EL (cell line): Measurements from ENCODE around the gene AGBL4.

Experiments used
- DNase-seq: peaks from one replicate; pipeline ENCODE4 v3.0.0-alpha.2; 2016

The AGBL4 gene

DNA sequence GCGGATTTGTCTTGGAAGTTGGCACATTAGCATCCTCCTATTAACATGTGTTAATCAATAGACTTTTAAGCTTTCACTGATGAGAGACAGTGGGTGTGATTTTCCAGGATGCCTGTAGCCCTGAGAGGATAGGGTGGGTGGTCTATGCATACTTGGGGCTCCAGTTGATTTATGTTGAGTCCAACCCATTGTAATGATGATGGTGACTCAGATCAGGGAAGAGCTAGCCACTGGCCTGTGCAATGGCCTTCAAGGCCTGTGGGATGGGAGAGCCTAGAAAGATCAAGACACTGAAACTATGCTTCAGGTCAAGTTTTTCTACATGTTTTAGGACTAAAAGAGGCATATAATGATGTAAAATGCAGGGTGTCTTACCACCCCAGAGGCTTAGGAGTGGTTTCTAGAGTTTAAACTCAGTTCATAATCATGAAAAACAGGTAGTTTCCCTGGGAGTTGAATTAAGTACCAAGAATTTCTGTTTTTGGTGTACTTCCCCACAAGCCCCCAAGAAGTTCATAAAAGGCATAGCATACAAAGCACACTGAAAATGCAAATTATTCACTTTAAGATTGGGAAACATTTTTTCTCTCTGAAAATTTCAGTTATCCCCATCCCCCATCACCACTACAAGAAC, 1267.0 kb downstream of the AGBL4 start:
- no peak for DNase-seq

DNA sequence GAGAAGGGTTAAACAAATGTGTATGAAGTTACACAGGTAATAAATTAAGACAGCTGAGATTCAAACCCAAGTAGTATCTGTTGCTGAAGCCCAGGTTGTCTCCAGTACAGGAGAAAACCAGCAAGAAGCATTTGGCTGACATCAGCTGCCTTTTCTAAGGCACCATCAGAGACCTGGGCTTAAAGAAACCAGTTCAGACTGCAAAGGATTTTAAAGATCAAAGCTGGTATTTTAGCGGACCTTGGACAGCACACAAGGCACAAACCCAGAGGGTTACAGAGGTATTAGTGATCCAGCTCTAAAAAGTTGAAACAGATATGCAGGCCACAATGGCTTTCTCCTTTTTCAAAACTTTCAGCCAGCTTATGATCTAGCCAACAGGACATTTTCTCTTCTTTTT, 1270.5 kb downstream of the AGBL4 start:
- no peak for DNase-seq

DNA sequence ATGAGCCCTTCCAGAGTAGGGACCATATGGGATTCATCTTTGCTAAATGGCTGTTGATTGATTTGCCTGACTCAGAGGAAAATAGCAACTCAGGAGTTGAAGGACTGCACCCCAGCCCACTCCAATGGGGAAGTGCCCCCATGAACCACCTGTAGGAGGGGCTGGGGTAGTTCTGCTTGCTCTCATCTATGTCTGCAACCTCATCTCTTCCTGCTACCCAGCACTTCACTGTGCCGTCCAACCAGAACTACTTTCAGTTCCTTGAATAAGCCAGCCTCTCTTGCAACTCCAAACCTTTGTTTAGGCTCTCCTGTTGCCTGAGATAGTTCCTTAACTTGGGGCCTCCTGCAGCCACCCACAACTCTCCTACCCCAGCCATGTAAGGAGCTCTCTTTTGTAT, 1273.6 kb downstream of the AGBL4 start:
- DNase-seq, result no peak

DNA sequence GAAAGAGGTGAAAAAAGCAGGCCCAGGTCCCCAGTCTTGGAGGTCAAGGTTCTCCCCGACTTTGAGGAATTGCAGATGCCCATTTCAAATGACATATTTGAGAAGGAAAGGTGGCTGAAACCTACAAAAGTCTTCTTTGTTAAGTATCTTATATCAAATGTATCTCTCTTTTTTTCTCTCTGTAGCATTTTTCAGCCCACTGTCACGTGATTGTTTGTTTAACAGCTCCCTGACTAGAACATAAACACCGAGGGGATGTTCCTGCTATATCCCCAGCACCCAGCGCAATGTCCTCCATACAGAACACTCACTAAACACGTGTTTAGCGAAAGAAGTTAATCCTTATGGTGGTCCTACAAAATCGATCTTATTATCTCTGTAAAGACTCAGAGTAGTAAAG, 1274.7 kb downstream of the AGBL4 start:
- no peak for DNase-seq

DNA sequence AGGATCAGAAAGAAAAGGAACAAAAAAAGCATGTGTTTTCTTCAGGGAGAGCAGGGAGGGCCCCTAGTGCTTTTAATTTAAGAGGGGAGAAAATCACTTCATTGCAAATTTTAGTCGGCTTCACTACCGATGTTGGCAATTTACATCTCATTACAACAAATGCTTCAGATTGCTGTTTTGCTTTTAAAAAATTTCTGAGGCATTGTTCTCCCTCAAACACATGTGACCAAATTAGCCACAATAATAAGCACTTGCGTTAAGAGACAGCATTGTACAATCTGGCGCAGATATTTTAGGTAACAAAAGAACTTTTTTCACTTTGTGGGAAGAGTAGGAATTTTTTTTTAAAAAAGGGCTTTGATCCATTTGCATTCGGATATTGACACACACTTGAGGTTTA, 1276.8 kb downstream of the AGBL4 start:
- DNase-seq, result no peak

DNA sequence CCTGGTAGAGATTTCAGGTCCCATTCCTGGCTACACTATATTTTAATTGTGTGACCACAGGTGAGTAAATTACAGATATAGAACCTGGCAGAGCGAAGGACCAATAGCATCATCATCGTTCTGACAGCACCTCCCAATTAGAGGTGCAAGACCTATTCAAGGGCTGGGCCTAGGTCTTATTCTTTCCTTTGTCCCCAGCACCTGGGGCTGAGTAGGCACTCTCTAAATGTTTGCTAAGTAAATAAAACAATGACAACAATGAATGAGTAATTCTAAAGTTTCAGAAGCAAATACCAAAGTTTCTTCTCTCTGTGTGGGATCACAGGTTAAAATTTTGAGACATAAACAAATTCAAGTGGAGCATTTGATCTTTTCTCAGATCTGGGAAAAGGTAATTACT, 1279.7 kb downstream of the AGBL4 start:
- no peak for DNase-seq

DNA sequence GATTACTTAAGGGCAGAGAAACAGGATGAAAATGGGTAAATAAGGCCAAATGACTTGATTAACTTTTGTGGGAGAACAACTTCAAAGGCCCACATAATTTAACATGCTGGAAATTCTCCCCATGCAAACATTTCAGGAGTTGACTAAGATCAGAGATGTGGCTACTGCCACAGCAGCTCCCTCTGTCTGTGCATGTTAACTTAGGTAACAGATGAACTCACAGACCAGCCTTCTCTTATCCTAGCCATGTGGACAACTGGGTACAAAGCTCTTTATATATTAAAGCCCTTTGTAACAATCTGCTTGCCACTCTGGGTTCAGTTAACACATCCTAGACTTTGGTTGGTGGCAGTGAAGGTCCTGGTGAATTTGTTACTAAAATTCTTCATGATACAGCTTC, 1280.3 kb downstream of the AGBL4 start:
- no peak for DNase-seq

DNA sequence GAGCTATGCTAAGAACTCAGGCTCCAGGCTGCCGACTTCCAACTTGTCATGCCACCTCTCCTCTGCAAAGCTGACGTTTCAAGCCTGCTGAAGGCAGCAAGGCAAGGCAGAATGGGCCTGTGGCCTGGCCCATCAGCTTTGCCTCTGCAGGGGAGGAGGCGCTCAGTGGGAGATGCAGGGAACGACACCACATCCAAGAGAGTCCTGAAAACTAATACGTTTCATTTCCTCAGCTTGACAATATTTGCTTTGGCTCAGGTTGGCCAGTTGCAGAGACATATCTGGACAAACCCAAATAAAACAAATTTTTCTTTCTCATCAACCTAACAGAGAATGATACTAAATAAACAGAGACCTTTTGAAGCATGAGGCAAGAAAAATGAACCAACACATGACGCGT, 1282.4 kb downstream of the AGBL4 start:
- no peak for DNase-seq

DNA sequence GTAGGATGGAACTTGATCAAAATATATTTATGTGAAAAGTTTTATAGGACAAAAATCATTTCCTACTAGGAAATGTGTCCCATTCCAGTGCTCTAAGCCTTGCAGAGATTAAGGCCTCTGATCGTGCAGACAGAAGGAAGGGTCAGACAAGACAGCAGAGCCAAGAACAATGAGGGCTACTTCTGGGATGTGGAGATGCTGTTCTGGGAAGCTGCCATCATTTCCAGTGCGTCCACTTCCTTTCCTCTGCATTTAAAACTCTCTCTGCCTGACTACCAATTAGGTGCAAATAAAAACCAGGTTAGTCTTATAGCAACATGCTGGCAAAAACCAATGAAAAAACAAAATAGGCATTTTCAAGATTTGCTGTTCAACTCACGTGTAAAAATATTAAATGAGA, 1283.1 kb downstream of the AGBL4 start:
- DNase-seq, result no peak

DNA sequence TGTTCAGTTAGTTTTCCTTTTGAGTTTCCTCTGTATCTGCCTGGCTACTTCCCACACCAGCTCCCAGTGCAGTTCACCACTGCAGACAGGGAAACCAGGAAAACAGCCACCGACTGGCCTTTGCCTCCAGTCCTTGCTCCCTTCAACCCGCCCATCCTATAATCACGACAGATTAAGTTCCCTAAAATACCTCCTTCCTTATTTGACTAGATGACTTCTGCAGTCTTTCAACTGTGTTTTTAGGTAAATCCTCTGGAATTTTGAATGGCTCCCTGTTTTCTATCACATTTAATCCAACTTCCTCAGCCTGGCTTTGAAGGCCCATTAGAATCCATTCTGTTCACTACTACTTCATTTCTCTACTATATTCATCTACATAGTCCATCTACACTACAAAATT, 1284.7 kb downstream of the AGBL4 start:
- no peak for DNase-seq

DNA sequence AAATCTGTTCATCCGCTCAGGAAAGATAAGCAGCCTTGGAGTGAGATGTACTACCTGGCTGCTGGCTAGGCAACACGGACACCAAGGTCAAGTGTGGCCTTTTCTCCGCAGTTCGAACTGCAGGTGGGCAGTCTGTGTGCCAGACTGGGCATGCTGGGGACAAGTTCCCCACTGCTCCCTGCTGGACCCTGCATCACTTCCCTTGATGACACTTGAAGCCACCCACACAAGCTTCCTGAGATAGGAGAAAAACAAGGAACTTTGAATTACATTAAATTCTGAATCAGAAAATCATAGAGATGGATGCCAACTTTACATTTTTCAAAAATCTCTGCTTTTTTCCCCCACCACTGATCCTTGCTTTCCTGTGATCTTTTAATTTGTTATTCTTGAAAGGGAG, 1285.4 kb downstream of the AGBL4 start:
- no peak for DNase-seq

DNA sequence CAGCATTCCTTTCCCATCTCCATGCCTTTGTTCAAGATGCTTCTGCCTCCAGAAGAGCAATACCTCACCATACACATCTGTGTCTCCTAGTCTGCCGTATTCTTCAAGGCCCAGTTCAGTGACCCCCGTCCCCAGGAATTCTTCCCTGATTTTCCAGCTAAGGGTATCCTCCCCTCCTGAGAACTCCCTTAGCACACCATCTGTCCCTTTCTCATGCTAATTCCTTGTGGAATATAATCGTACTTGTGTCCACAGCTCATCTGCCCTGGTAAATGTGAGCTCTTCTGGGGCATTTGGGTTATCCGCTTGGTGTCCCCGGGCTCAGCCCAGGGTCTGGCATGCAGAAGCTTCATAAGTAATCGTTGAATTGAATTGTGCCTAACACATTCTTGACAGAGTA, 1288.0 kb downstream of the AGBL4 start:
- DNase-seq, result no peak

DNA sequence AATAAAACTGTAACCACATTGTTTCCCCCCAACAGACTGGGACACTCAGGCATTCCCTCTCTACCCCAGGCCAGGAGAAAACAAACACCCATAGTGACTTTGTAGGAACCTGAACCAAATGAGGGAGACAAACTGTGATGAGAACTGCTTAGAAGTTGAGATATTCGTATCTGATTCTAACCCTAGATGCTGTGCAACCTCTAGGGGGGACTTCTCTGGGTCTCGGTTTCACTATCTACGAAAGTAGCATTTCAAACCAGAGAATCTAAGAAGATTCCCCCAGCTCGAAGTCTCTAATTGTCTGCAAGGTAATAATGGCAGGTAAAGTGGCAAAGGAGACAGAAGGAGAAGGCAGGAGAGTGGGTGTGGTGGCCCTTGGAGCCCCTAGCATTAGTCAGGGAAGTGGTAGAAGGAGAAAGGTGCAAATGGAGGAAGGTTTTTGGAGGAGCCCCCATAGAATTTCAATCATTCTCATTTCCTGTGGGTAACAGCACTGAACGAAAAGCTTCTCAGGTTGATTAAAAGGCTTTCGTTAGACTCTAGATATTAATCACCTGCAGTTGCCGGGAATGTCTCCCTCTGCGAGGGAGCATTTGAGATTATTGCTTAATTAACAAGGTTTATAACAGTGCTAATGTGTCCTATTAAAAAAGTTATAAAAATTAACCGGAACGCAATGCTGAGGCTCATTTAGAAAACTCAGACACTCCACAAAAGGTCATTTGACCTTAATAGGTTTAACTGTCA, 1293.4 kb downstream of the AGBL4 start:
- DNase-seq, result no peak

DNA sequence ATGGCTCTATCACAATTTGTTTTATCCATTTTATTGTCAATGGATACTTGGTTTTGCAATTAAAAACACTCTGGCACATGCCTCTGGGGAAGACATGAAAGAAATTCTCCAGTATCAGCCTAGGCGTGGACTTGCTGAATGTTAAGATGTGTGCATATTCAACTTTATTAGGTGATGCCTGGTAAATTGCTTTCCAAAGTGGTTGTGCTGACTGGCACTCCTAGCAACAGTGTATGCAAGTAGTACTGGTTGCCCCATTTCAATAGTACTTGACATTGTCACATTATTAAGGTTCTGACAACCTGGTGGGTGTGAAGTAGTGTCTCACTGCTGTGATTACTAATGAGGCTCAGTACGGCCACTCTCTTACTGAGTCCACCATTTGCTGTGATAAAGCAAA, 1295.2 kb downstream of the AGBL4 start:
- DNase-seq, result no peak

DNA sequence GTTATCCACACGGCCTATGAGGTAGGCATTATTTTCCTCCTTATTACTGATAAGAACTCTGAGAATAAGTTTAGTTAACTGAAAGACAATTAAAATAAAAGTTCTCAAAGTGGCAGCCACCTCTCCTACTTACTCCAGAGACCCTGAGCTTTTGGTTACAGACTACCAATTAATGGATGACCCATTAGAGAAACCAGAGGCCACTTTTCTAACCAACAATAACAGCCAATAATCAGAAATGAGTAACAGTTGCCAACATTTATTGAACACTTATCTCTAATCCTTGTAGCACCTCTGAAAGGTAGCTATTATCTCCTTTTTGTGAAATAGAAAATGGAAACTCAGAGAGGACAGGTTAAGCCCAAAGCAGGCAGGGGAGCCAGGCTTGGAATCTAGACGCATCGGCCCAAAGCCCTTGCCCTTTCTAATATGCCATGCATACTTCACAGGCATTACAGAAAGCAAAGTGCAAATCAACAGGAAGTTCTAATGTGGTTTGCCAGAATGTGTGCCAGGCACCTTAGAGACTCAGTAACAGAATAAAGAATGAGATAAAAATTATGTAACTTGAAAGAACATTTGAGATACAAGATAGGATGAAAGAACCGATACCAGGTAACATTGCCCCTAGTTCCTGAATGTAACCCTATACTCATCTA, 1297.1 kb downstream of the AGBL4 start:
- no peak for DNase-seq

DNA sequence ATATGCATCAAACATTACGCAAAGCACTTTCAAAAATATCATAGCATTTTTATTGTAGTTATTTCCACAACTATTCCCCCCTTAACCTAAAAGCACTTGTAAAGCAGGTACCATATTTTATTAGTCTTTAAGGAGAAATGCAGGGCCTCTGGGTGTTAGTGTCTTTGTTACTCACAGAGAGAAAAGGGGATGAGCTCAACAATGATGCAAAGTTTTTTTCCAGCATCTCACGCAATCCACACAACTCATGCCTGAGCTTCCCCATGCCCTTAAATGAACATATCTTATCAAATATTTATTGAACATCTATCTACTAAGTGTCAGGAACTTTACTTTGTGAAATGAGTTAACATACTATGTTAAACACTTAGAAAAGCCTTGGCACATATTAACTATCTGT, 1297.6 kb downstream of the AGBL4 start:
- no peak for DNase-seq

DNA sequence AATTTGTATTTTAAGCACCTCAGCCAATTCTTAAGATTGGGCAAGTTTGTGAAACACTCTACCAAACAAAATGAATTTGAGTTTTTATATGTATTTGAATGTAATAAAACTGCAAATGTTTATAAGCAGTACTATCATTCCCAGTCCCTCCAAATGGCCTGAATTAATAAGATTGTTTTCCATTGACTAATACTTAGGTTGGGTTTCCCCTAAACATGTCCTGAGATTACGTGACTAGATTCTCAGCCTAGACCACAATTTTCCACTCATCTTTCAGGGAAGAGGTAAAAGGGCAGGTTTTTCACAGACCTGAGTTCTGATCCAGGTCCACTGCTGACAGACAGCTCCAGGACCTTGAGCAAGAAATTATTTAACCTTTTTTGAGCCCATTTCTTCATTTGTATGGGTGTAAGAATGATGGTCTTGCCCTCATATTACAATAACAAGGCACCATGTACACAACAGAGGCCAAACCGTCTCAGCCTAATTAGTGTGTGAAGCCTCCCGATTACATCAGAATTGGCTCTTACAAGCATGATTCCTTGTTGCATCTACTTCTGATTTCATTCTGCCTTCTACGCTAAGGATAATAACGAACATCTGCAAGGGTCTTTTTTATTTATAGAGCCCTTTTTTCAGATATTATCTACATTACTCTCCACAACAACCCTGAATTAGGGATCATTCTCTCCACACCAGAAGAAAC, 1298.3 kb downstream of the AGBL4 start:
- no peak for DNase-seq

DNA sequence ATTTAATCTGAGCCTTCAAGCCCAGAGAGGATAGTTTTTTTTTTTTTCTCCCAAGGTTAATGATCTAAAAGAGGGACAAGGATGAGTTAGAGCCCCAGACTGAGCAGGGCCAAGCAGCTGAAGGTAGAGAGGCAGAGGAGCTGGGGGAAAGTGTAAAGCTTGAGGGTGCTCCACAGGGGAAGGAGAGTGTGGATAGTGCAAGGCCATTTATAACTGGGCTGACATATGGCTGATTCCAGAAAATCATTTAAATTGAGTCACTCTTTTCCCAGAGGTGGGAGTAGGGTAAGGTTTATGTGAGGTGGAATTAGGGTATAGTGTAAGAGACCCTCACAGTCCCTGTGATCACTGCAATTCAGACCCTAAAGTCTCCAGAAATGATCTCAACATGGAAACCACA, 1302.8 kb downstream of the AGBL4 start:
- DNase-seq, result no peak

DNA sequence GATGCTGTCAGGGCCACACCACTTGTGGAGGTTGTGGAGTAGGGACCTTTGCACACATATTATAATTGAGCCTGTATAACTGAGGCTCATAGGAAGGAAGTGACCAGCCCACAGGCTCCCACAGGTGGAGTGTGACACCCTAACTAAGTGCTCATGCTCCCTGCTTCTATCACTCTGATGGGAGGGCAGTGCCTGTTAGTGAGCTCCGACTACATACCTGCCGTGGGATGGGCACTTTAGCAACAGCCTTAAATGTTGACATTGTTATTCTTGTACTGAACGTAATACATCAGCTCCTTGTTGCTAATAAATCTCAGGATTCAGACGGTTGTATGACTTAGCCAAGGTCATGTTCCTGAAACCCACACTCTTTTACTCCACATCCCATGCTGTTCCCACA, 1305.0 kb downstream of the AGBL4 start:
- no peak for DNase-seq

DNA sequence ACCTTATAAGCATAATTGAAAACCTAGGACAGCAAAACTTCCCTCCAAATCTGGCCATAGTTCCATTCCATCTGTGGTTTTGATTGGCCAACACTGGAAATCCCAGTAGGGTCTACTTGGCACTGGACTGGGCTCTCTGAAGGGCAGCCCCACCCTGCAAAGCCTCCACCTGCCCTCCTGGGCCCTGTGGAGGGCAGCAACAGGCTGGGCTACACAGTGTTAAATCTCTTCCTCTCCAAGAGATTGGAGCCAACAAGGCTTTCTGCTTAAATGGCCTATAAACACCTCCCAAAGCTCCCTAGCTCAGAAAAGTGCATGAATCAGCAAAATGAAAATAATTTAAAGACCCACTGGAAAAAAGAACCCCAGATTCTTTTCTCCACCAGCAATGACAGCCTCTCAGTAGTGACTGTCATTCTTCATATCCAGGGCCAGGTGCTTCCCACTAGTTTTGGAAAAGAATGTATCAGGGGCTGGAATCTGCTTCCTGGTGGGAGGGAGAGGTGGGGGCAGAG, 1305.6 kb downstream of the AGBL4 start:
- no peak for DNase-seq

DNA sequence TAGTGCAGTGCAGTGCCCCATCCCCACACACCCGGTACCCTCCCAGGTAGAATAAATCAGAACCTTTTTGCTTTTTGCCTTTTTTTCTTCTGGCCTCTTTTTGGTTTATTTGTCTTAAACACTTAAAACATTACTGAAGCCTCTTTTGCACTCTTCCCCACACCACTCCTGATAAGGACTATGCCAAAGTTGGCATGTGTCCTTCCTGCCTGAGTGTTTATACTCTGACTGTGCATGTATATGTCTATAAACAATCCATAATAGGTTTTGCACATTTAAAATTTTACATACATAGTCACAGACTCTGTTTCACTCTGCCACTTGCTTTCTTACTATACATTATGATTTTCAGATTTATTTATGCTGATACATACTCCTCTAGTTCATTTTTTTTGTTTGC, 1306.7 kb downstream of the AGBL4 start:
- no peak for DNase-seq

DNA sequence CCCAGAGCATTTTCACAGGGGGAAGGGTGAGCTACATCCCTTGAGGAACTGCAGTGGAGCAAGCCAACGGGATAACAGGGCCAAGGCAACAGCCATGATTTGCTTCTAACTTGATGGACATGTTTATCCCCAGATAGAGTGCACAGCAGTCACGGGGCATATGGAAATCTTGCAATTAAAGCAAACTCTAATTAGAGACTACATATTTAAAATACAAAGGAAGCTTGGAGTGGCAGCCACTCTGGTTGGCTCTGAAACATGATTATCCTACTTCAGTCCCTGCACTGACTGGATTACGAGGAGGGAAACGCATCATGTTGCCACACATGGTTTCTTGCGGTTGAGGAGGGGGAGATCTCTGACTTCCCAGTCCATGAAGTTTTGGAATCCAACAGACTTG, 1307.8 kb downstream of the AGBL4 start:
- no peak for DNase-seq

DNA sequence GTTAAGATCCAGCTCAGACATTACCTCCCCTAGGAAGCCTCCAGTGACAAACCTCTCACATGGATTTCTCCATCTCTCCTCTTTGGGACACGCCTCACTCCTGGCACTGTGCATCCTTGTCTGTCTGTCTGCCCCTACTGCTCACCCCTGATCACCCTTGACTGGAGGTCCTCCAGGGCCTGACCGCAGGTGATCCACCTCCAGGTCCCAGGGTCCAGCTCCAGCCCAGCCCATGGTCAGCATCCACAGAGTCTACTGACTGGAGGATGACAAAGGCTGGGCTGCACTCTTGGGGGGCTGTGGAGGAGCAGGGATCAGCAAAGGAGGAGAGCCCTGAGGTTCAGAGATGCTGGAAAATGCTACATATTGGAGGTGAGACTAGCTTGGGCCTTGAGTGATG, 1312.8 kb downstream of the AGBL4 start:
- DNase-seq, result no peak

DNA sequence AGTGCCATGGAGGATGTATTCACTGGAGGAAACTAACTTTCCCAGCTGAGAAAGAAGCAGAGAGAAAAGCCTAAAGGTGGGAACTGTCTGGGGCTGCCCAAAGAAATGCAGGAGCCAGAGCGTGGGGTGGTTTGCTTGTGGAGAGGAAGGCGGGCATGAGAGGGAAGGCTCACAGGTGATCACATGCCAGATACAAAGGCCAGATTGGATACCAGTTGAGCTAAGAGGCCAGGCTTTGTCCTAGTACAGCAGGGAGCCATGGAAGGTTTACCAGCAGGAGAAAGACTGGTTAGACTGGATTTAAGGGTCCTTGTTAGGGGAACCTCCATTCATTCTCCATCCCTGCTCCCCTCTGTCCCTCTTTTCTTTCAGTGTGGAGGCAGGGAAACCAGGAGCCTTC, 1313.4 kb downstream of the AGBL4 start:
- no peak for DNase-seq
